GM12801 (cell line): ENCODE data around the gene SLC10A1.

Source experiments
- TF ChIP-seq, protein P1 (sequence below): IDR thresholded peaks from one replicate; pipeline ENCODE4 v1.5.1; 2011; ENCODE audit warnings: control low read depth; ENCODE audit not compliant: insufficient read length; ENCODE audit errors: extremely low read depth

SLC10A1 gene

DNA sequence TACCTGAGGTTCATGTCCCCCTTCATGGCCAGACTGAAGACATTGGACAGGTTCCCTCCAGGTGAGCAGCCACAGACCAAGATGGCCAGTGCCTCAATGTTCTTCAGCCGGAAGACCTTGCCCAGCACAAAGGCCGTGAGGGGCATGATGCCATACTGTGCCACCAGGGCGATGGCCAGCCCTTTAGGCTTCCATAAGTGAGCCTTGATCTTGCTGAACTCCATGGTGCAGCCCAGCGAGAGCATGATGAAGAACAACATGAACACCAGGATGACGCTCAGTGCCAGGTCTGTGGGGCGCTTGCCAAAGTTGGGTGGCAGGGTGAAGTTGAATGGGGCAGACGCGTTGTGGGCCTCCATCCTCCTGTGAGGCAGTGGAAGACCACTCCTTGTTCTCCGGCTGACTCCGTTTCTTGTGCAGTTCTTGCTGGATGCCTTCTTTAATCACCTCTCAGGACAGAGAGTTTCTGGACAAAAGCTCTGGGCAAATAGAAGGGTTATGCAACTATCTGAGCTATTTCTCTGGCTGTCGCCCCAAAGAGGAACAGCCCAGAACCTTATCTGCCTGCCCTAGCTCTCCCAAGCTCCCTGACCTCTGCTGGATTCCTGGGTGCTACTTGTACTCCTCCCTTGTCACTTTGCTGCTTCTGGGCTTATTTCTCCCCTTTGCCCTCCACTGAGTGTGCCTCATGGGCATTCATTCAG, at the start of gene SLC10A1:
Gene SLC10A1, minus strand, starts transcription at position 445 of the 704 bp plus-strand sequence. Its CDS starts 86 bp downstream, at position 359.
- TF ChIP-seq, protein P1, sequence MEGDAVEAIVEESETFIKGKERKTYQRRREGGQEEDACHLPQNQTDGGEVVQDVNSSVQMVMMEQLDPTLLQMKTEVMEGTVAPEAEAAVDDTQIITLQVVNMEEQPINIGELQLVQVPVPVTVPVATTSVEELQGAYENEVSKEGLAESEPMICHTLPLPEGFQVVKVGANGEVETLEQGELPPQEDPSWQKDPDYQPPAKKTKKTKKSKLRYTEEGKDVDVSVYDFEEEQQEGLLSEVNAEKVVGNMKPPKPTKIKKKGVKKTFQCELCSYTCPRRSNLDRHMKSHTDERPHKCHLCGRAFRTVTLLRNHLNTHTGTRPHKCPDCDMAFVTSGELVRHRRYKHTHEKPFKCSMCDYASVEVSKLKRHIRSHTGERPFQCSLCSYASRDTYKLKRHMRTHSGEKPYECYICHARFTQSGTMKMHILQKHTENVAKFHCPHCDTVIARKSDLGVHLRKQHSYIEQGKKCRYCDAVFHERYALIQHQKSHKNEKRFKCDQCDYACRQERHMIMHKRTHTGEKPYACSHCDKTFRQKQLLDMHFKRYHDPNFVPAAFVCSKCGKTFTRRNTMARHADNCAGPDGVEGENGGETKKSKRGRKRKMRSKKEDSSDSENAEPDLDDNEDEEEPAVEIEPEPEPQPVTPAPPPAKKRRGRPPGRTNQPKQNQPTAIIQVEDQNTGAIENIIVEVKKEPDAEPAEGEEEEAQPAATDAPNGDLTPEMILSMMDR: no peak

DNA sequence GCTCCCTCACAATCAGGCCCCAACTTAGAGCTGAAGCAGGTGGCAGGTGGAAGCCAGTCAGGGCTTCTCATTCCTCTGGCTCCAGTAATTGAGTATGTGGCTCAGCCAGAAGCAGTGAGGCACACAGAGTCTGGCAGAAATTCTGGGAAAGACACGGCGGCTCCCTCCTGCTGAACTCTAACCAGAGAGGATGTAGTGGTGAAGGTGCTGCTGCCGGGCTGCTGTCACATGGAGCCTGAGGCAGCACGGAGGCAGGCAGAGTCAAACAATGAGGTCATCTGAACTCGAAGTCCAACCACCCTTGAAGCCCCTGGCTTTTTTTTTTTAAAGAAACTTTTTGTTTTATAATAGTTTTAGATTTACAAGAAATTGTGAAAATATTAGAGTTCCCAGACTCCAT, 48.7 kb upstream of the SLC10A1 start:
- TF ChIP-seq, protein P1: no peak

DNA sequence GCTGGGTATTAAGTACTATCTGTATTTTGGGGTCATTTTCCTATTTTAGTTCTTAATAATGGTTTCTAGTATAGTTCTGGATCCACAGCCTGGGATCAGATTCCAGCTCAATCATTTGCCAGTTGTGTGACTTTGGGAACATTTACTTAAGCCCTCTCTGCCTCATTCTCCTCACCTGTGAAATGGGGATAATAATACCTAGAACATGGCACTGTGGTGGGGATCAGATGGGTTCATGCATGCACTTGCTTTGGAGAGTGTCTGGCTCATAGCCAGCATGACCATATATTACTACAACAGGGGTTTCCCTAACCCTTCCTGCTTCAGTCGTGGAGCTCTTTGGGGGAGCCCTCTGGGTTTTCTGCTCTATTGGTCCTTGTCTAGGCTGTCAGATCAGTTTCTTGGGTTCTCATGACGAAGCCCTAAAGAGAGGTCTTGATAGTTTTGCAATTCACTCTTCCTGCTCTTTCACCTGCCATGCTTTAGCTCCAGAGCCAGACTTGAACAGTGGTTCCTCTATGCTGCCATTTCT, 48.1 kb upstream of the SLC10A1 start:
- TF ChIP-seq, protein P1: no peak

DNA sequence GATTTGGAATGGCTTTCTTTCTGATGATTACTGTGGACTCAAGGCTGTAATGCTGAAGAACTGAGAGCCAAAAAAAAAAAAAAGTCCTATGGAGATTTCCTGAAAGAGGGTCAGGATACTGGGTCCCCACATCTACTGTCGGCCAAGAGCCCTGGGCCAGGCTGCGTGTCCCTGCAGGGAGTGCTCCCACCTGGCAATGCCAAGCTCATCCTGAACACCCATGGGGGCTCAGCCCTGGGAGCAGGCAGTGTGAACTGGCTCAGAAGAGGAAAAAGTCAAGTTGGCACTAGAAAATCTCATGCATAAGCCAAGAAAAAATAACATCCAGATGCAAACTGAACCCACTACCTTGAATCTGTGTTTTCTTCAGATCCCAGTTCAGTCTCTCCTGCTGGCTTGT, 47.1 kb upstream of the SLC10A1 start:
- TF ChIP-seq, protein P1: no peak

DNA sequence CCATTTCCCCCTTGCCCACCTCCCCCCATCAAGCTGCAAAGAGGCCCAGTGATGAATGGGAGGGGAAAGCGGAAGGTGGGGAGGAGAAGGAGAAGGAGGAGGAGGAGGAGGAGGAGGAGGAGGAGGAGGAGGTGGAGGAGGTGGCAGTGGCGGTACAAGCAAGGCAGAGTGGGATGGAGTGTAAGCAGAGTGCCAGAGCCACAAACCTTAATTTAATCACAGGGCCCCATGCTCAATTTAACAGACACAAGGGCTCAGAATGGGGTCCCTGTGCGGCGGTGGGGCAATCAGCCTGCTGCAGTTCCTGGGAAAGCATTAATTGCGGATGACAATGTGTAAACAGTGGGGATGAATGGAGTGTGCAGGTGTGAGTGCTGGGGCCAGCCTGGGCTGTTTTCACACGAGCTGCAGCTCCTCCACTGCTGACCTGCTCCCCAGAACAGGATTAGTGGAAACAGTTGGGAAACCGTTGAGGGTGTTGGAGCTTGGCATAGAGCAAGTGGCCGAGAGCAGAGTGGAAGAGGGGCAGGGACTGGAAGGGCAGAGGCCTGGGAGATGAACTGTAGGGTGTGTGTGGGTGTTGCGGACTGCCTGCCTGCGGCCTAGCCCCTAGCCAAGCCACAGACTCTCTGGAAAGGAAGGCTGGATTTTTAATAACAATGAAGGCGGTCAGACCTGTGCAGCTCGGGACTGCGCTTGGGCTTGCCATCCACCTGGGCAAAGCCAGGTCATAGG, 45.8 kb upstream of the SLC10A1 start:
- TF ChIP-seq, protein P1: no peak

DNA sequence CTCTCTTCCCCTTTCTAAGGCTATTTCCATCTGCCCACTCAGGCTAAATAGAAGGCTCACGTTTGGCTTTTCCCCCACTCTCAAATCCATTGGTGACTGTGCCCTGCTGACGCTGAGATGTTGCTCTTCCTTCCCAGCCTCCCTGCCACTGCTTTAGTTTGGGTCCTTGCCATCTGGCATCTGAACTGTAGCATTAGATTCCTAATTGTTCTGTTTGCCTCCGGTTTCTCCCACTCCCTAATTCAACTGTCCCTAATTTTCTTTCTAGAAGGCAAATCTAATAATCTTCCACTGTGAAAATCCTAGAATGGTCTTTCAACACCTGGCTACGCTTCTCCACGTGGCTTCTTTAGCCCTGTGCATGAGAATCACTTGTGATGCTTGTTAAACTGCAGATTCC, 44.6 kb upstream of the SLC10A1 start:
- TF ChIP-seq, protein P1: no peak

DNA sequence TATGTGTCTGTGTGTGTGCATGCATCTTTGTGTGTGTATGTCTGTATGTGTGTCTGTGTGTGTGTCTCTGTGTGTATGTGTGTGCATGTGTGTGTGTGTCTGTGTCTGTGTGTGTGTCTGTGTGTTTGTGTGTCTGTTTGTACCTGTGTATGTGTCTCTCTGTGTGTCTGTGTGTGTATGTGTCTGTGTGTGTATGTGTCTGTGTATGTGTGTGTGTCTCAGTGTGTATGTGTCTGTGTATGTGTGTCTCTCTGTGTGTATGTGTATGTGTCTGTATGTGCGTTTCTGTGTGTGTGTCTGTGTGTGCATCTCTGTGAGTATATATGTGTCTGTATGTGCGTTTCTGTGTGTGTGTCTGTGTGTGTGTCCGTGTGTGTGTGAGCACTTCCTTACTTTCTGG, 42.6 kb upstream of the SLC10A1 start:
- TF ChIP-seq, protein P1: no peak
